ENCODE results near the gene ONECUT2. TPM values are rescaled to one million over a fixed set of nuclear protein-coding genes. Genes with fewer than 3 reads are reported as not detected.

Gene ONECUT2
- total RNA-seq, 2 donors from 2014 or later, result 0.02 TPM; not detected in 1

DNA sequence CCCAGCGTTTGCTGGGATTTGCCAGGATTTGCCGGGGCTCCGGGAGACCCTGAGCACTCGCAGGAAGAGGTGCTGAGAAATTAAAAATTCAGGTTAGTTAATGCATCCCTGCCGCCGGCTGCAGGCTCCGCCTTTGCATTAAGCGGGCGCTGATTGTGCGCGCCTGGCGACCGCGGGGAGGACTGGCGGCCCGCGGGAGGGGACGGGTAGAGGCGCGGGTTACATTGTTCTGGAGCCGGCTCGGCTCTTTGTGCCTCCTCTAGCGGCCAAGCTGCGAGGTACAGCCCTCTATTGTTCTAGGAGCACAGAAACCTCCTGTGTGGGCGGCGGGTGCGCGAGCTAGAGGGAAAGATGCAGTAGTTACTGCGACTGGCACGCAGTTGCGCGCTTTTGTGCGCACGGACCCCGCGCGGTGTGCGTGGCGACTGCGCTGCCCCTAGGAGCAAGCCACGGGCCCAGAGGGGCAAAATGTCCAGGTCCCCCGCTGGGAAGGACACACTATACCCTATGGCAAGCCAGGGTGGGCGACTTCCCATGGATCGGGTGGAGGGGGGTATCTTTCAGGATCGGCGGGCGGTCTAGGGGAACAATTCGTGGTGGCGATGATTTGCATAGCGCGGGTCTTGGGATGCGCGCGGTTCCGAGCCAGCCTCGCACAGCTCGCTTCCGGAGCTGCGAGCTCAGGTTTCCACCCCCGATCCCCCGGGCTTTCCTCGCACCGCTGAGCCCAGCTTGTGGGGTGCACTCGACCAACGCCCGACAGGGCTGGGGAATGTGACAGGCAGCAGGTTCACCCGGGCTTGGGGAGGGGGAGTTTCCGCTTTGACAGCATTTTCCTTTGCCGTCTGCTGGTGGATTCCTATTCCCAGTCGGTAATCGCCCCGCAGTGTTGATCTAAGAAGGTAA is 2.8 kb downstream of the ONECUT2 start:
- peak in 1 of 2 donors; percentile 71 for DNase-seq (ENCODE audit: low spot score in 2 of 2)

DNA sequence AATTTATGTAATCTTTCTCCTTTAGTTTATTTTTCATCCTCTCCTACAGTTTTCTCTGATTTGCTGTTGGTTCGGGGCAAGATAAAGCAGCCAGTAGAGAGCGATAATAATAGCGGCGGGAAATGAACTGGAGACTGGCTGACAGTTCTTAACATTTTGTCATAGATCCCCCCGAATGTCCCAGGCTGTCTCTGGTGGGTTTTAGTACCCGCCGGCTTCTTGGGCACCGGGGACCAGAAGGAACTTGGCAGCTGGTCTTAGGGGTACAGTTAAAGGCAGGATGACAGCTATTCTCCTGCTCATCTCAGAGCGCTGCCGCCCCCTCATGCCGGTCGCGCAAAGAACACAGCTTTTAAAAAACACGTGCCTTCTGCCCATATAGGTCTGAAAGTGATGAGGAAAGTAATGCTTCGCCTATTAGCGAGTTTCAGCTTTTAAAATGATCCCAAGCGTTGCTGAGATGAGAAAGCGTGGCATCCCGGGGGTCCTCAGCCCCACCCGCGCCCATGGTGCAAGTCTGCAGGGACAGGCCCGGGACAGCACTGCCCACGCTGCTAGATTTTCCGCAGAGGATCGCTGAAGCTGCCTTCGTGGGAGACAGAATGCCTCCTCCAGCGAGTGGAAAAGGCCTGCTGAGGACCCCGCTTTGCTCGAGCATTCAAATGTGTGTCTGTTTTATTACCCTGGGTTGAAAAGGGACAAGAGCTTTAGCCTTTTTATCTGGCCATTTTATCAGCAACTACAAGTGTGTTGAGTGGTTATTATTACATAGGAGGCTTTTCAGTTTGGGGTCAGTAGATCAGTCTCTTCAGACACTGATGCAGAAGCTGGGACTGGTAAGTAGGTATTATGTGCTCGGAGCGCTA is 3.8 kb downstream of the ONECUT2 start:
- DNase-seq (ENCODE audit: low spot score in 2 of 2) (no peak), ATAC-seq (no peak)
- peak overlapping the region in 1 of 2 donors; percentile 44 for H3K27ac Mint-ChIP-seq
- peaks cover 22 to 33% of the 10 kb centered on the region in 2 donors for H3K36me3 Mint-ChIP-seq
- peaks cover 0 to 4% of the 10 kb centered on the region in 2 donors for H3K9me3 Mint-ChIP-seq

More for the DNA sequence above, 2.8 kb downstream of the ONECUT2 start:
- H3K9me3 Mint-ChIP-seq, result peaks cover 4% of the 10 kb centered on the region in 2 donors
- H3K36me3 Mint-ChIP-seq, result peaks cover 27 to 39% of the 10 kb centered on the region in 2 donors
- H3K27ac Mint-ChIP-seq, result peak overlapping the region in 1 of 2 donors; percentile 82
- peak in 1 of 2 donors; percentile 82 for ATAC-seq

DNA sequence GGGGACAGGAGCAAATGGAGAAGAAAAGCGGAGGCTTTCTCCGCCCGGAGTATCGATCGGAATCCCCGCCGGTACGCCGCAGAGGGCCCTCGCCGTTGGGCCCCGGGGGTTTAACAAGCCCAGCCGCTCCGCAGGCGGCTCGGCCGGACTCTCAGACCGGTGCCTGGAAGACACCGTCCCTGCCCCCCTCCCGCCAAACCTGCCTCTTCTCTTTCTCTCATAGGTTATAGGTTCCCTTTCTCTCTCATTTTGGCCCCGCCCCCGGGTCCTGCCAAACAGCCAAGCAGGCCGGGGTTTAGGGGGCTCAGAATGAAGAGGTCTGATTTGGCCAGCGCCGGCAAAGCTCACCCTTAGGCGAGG is 4.4 kb downstream of the ONECUT2 start:
- DNase-seq (ENCODE audit: low spot score in 2 of 2) (no peak), ATAC-seq (no peak)
- H3K9me3 Mint-ChIP-seq, result peaks cover 0 to 4% of the 10 kb centered on the region in 2 donors
- H3K36me3 Mint-ChIP-seq, result peaks cover 22 to 27% of the 10 kb centered on the region in 2 donors
- no peak overlapping the region for H3K27ac Mint-ChIP-seq

GRCh38 chr18:57439985-57440330 is 4.8 kb downstream of the ONECUT2 start:
- Mint-ChIP-seq H3K36me3 (peaks cover 22 to 25% of the 10 kb centered on the region in 2 donors), H3K27ac (peak overlapping the region in 1 of 2 donors; percentile 50), H3K9me3 (peaks cover 0 to 4% of the 10 kb centered on the region in 2 donors)
- DNase-seq (ENCODE audit: low spot score in 2 of 2) (no peak), ATAC-seq (no peak)

DNA sequence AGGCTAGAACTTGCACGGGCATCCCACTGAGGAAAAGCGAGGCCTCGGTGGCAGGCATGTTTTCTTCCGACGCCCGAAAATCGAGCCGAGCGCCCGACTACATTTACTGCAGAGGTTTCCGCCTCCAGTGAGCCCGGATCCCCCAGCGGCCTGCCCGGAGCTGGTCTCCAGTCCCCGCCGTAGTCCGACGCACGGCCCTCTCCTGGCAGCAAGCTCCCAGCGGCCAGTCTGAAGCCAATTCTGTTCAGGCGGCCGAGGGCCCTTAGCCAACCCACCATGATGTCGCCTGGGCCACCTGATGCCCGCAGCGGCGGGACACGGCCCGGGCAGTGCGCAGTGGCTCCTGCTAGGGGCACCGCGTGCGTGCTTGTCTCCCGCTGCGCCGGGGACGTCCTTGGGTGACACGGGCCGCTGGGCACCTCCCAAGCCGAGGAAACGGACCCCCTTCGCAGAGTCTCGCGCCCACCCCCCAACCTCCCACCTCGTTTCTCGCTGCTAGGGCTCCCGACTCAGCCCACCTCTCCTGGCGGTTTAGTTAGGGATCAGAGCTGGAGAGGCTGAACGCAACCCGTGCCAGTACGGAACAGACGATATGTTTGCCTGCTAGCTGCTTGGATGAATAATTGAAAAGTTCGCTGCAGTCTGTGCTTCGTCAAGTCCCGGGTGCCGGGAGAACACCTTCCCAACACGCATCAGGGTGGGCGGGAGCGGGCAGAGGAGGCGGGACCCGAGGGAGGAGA is 5.3 kb downstream of the ONECUT2 start:
- Mint-ChIP-seq H3K9me3 (peaks cover 0 to 4% of the 10 kb centered on the region in 2 donors), H3K27ac (no peak overlapping the region), H3K36me3 (peaks cover 22 to 25% of the 10 kb centered on the region in 2 donors)
- no peak for ATAC-seq
- no peak for DNase-seq (ENCODE audit: low spot score in 2 of 2)

GRCh38 chr18:57441071-57441794 is 6.1 kb downstream of the ONECUT2 start:
- Mint-ChIP-seq H3K27ac (peak overlapping the region in 1 of 2 donors; percentile 37), H3K9me3 (peaks cover 0 to 4% of the 10 kb centered on the region in 2 donors), H3K36me3 (peaks cover 18 to 21% of the 10 kb centered on the region in 2 donors)
- ATAC-seq (peak; percentile 62 to 88), DNase-seq (ENCODE audit: low spot score in 2 of 2) (no peak)

GRCh38 chr18:57443247-57443646 is 8.1 kb downstream of the ONECUT2 start:
- no peak for ATAC-seq
- Mint-ChIP-seq H3K27ac (no peak overlapping the region), H3K9me3 (peaks cover 0 to 4% of the 10 kb centered on the region in 2 donors), H3K36me3 (peaks cover 5 to 13% of the 10 kb centered on the region in 2 donors)
- no peak for DNase-seq (ENCODE audit: low spot score in 2 of 2)

- H3K27ac Mint-ChIP-seq, result no peak overlapping the region
- ATAC-seq, result no peak
- DNase-seq (ENCODE audit: low spot score in 2 of 2), result no peak
- peaks cover 0 to 4% of the 10 kb centered on the region in 2 donors for H3K9me3 Mint-ChIP-seq
- H3K36me3 Mint-ChIP-seq, result peaks cover 5 to 13% of the 10 kb centered on the region in 2 donors
Observed at GRCh38 chr18:57443702-57444101, 8.5 kb downstream of the ONECUT2 start.

GRCh38 chr18:57444301-57444759 is 9.2 kb downstream of the ONECUT2 start:
- DNase-seq (ENCODE audit: low spot score in 2 of 2) (no peak), ATAC-seq (no peak)
- H3K9me3 Mint-ChIP-seq, result peaks cover 0 to 4% of the 10 kb centered on the region in 2 donors

DNA sequence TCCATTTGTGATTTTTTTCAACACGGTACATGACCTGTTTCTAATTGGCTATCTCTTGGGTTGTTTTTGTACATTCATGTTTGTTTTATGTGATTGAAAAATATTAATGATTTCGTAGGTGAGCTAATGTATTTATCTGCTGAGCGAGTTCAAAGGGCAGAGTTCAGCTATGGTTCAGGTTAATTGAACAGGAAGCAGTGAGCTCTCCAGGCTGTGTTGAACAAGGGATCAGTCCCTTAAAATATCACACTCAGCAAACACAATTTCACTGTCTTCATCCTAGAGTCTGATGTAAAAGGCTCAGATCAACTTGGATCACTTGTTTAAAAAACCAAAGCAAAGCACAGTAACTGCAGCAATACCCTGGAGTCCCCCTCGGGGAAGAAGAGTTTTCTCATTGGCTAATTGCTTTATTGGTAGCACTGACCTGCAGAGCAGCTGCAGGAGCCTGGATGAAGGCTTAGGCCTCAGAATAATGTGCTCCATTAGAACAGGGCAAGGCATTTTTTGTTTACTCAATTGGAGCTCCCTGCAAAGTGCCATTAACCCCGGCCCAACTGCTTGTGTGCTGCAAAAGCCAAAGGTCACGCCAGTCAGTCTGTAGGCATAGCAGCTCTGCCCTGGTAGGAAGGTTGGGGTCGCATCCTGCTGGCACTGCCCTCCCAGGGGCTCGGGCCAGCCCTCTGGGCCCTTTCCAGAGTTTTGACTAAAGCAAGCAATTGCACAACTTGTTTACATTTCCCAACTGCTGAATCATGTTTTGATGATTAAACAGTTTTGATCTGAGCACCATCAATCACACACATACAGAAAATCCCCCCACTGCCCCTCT is 10.5 kb downstream of the ONECUT2 start:
- no peak for DNase-seq (ENCODE audit: low spot score in 2 of 2)
- no peak for ATAC-seq
- Mint-ChIP-seq H3K27ac (no peak overlapping the region), H3K9me3 (peaks cover 0 to 4% of the 10 kb centered on the region in 2 donors), H3K36me3 (peaks cover 0 to 5% of the 10 kb centered on the region in 2 donors)

More at GRCh38 chr18:57444301-57444759, 9.2 kb downstream of the ONECUT2 start:
- Mint-ChIP-seq H3K36me3 (peaks cover 5 to 8% of the 10 kb centered on the region in 2 donors), H3K27ac (no peak overlapping the region)

GRCh38 chr18:57446322-57446721 is 11.1 kb downstream of the ONECUT2 start:
- peaks cover 0 to 5% of the 10 kb centered on the region in 2 donors for H3K36me3 Mint-ChIP-seq
- ATAC-seq, result peak in 1 of 2 donors; percentile 52
- DNase-seq (ENCODE audit: low spot score in 2 of 2), result no peak

GRCh38 chr18:57447154-57447621 is 12.0 kb downstream of the ONECUT2 start:
- DNase-seq (ENCODE audit: low spot score in 2 of 2) (no peak), ATAC-seq (no peak)
- no peaks in the 10 kb centered on the region for H3K36me3 Mint-ChIP-seq
- no peaks in the 10 kb centered on the region for H3K9me3 Mint-ChIP-seq
- no peak overlapping the region for H3K27ac Mint-ChIP-seq

More at GRCh38 chr18:57446322-57446721, 11.1 kb downstream of the ONECUT2 start:
- H3K9me3 Mint-ChIP-seq, result peaks cover 0 to 4% of the 10 kb centered on the region in 2 donors
- H3K27ac Mint-ChIP-seq, result no peak overlapping the region

GRCh38 chr18:57455576-57456129 is 20.5 kb downstream of the ONECUT2 start:
- no peaks in the 10 kb centered on the region for H3K36me3 Mint-ChIP-seq
- DNase-seq (ENCODE audit: low spot score in 2 of 2) (no peak), ATAC-seq (no peak)
- no peak overlapping the region for H3K27ac Mint-ChIP-seq
- H3K9me3 Mint-ChIP-seq, result peaks cover 0 to 5% of the 10 kb centered on the region in 2 donors

GRCh38 chr18:57461652-57462269 is 26.6 kb downstream of the ONECUT2 start:
- ATAC-seq (no peak), DNase-seq (ENCODE audit: low spot score in 2 of 2) (no peak)
- H3K36me3 Mint-ChIP-seq, result no peaks in the 10 kb centered on the region
- H3K9me3 Mint-ChIP-seq, result peaks cover 5% of the 10 kb centered on the region in 2 donors
- H3K27ac Mint-ChIP-seq, result no peak overlapping the region

Data from activated naive CD4-positive, alpha-beta T cell treated with anti-CD3 and anti-CD28 coated beads, Interleukin-2, amount 50 U/mL, for 72 hours (primary cell).